ENCODE measurements around the gene ALX3. TPM values are rescaled to one million over a fixed set of nuclear protein-coding genes. Genes with fewer than 3 reads are reported as not detected.
"Not testable (repeated sequence)": the region's sequence is repeated elsewhere in the genome, so short reads cannot be mapped to it uniquely, and the experiment has no call there.

ALX3 gene
- polyA plus RNA-seq, 1 experiment, result 5.7 TPM

DNA sequence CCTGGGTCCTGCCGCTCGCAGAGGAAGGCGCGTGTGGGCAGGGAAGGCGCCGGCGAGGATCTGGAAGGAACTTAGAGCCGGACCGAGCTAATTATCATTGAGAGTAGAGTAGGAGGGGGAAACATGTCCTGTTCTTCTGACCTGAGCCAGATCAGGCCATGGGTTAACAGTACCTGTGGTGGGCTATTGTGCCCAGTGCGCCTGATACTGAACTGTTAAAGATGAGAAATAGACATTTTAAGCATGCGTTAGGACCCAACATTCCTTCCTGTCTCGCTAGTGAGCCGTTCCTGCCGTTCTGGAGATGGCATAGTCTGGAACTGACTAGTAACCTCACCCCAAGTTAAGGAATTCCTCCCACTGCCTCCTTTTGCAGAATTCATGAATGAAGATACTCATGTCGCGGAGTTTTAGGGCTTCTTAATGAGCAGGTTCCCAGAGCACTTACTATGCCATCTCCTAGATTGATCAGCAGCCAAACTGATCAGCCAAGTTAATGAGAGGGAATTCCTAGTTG, 35.2 kb downstream of the ALX3 start:
- ChIA-PET POLR2A (interaction anchor here (0.7 to 0.8 kb wide), 2 partner anchors 45 to 50 kb away, joined by 3 read pairs; no protein-coding TSS in a partner anchor), CTCF (interaction anchor here (1.2 to 9.7 kb wide), 9 partner anchors 10 to 395 kb away, joined by 3 to 98 read pairs (median 5); partner anchors contain the start of gene AHCYL1)
- TF ChIP-seq, protein P1, sequence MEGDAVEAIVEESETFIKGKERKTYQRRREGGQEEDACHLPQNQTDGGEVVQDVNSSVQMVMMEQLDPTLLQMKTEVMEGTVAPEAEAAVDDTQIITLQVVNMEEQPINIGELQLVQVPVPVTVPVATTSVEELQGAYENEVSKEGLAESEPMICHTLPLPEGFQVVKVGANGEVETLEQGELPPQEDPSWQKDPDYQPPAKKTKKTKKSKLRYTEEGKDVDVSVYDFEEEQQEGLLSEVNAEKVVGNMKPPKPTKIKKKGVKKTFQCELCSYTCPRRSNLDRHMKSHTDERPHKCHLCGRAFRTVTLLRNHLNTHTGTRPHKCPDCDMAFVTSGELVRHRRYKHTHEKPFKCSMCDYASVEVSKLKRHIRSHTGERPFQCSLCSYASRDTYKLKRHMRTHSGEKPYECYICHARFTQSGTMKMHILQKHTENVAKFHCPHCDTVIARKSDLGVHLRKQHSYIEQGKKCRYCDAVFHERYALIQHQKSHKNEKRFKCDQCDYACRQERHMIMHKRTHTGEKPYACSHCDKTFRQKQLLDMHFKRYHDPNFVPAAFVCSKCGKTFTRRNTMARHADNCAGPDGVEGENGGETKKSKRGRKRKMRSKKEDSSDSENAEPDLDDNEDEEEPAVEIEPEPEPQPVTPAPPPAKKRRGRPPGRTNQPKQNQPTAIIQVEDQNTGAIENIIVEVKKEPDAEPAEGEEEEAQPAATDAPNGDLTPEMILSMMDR (IDR thresholded peaks at IDR 0.05; ENCODE audit: insufficient read depth, low read depth, low read length), result no peak
- Histone ChIP-seq H3K27me3 (ENCODE audit: control insufficient read depth, insufficient read depth, low read length) (no peaks in the 10 kb centered on the region), H3K36me3 (ENCODE audit: control insufficient read depth, insufficient read depth, low read length) (peaks cover 15% of the 10 kb centered on the region), H3K4me3 (ENCODE audit: low read depth, low read length) (peak overlapping the region; percentile 79)
- no peak for DNase-seq (ENCODE audit: low read depth)

DNA sequence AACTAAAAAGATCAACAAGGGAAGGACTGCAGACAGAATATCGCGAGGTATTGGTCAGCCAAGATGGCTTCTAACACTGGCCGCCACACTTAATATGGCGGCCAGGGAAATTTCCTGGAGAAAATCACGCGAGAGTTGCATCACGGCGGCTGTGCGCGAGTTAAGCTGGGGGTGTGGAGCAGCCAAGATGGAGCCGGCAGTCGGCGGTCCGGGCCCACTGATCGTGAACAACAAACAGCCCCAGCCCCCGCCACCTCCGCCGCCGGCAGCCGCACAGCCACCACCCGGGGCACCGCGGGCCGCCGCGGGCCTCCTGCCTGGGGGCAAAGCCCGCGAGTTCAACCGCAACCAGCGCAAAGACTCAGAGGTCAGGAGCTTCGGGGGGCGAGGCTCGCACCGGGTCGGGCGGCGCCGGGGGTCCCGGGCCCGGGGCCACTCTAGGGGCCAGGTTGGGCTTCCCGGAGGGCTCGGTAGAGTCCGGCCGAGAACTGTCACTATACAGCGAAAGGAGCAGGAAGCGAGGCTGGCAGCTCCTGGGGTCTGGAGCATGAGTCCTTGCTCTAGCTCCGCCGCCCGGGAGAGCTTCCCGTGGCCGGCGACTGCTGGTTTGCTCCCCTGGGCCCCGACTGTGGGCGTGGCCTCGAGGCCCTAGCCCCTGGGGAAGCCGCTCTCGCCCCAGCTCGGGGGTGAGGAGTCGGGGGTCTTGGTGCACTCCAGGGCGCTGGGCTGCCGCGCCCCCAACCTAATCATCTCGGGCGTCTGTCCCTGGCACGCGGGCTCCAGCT, 35.8 kb downstream of the ALX3 start, which contains the start of gene STRIP1:
Gene STRIP1, plus strand, starts transcription at position 174 of the 785 bp plus-strand sequence. Its CDS starts 14 bp downstream, at position 188.
- H3K27me3 ChIP-seq (ENCODE audit: control insufficient read depth, insufficient read depth, low read length), result no peaks in the 10 kb centered on the region
- CTCF ChIA-PET, result interaction anchor here (0.8 to 9.7 kb wide), 12 partner anchors 10 to 461 kb away, joined by 3 to 98 read pairs (median 4); partner anchors contain the start of gene AHCYL1
- POLR2A ChIA-PET, result interaction anchor here (0.6 to 0.8 kb wide), 5 partner anchors 26 to 828 kb away, joined by 3 to 18 read pairs (median 3); partner anchors contain the start of gene AHCYL1
- peaks cover 15% of the 10 kb centered on the region for H3K36me3 ChIP-seq (ENCODE audit: control insufficient read depth, insufficient read depth, low read length)
- peak; percentile 87 for DNase-seq (ENCODE audit: low read depth)
- TF ChIP-seq, protein P1 (IDR thresholded peaks at IDR 0.05; ENCODE audit: insufficient read depth, low read depth, low read length), result no peak
- peak within 1 kb of the TSS; percentile 79 for H3K4me3 ChIP-seq (ENCODE audit: low read depth, low read length)

DNA sequence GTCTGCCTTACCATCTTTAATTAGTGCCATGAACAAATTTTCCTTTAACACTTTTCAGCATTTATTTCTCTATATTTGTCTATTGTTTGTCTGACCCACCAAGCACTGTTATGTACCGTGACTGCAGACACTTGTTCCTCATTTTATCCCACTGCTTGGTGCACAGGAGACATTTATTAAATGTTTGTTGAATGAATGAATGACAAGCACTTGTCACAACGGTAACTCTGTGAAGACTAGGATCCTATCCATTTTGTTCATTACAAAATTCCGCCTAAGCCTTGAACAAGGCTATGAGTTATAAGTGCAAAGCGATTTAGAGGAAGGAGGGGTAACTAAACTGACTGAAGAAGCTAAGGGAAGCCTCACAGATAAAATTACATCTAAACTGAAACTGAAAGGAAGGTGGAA, 36.4 kb downstream of the ALX3 start:
- Histone ChIP-seq H3K36me3 (ENCODE audit: control insufficient read depth, insufficient read depth, low read length) (peaks cover 9% of the 10 kb centered on the region), H3K4me3 (ENCODE audit: low read depth, low read length) (peak overlapping the region; percentile 0), H3K27me3 (ENCODE audit: control insufficient read depth, insufficient read depth, low read length) (no peaks in the 10 kb centered on the region)
- no peak for DNase-seq (ENCODE audit: low read depth)
- ChIA-PET POLR2A (interaction anchor here (0.7 kb wide), 1 partner anchor 49 kb away, joined by 4 read pairs; the partner anchor contains the start of gene AHCYL1), CTCF (interaction anchor here (0.8 to 9.7 kb wide), 12 partner anchors 11 to 462 kb away, joined by 3 to 98 read pairs (median 4); partner anchors contain the start of gene AHCYL1)
- TF ChIP-seq, protein P1 (IDR thresholded peaks at IDR 0.05; ENCODE audit: insufficient read depth, low read depth, low read length), result no peak

DNA sequence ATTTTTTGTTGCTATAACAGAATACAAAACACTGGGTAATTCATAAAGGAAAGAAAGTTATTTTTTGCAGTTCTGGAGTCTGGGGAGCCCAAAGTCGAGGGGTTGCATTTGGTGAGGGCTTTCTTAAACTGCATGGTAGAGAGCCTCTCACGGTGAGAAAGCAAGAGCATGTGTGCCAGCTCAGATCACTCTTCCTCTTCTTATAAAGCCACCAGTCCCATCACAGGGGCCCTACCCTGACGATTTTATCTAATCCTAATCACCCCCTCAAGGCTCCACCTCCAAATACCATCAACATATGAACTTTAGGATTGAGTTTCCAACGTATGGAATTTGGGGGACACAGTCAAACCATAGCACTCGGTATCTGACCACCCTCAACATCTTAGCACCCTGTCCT, 37.1 kb downstream of the ALX3 start:
- POLR2A ChIA-PET, result no interaction called here
- DNase-seq (ENCODE audit: low read depth), result no peak
- Histone ChIP-seq H3K4me3 (ENCODE audit: low read depth, low read length) (no peak overlapping the region), H3K27me3 (ENCODE audit: control insufficient read depth, insufficient read depth, low read length) (no peaks in the 10 kb centered on the region), H3K36me3 (ENCODE audit: control insufficient read depth, insufficient read depth, low read length) (peaks cover 4% of the 10 kb centered on the region)
- CTCF ChIA-PET, result interaction anchor here (1.1 to 1.8 kb wide), 2 partner anchors 73 to 279 kb away, joined by 3 to 5 read pairs; no protein-coding TSS in a partner anchor
- TF ChIP-seq, protein P1 (IDR thresholded peaks at IDR 0.05; ENCODE audit: insufficient read depth, low read depth, low read length), result no peak

DNA sequence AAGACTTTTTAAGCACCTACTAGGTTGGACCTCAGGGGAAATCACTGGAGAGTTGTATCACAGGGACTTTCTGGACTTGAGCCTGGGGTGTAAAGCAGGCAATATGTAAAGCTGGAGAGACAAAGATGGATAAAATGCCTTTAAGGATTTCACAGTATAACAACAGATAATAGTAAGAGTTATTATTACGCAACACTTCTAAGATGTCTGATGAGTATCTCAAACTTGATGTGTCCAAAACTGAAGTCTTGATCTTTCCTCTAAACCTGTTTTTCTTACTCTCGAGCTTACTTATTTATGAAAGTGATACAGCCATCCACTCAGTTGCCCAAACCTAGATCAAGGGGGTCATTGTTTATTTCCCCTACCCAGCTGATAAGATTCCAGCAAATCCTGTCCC, 38.1 kb downstream of the ALX3 start:
- H3K4me3 ChIP-seq (ENCODE audit: low read depth, low read length), result no peak overlapping the region
- ChIA-PET POLR2A (no interaction called here), CTCF (interaction anchor here (1.0 to 1.8 kb wide), 4 partner anchors 15 to 427 kb away, joined by 3 to 5 read pairs (median 4); no protein-coding TSS in a partner anchor)
- TF ChIP-seq, protein P1 (IDR thresholded peaks at IDR 0.05; ENCODE audit: insufficient read depth, low read depth, low read length), result no peak
- DNase-seq (ENCODE audit: low read depth), result no peak
- no peaks in the 10 kb centered on the region for H3K36me3 ChIP-seq (ENCODE audit: control insufficient read depth, insufficient read depth, low read length)
- H3K27me3 ChIP-seq (ENCODE audit: control insufficient read depth, insufficient read depth, low read length), result no peaks in the 10 kb centered on the region

DNA sequence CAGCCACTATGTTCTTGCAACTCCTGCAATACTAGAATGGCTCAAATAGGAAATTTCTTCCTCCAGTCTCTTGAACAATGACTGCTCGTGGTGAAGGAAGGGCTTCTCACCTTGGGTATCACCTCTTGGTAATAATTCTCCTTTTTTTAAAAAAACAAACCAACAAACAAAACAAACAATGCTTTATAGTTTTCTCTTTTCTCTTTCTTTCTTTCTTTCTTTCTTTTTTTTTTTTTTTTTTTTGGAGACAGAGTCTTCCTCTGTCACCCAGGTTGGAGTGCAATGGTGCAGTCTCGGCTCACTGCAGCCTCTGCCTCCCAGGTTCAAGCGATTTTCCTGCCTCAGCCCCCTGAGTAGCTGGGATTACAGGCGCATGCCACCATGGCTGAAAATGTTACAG, 39.8 kb downstream of the ALX3 start:
- H3K36me3 ChIP-seq (ENCODE audit: control insufficient read depth, insufficient read depth, low read length); H3K4me3 ChIP-seq (ENCODE audit: low read depth, low read length); POLR2A ChIA-PET; DNase-seq (ENCODE audit: low read depth); H3K27me3 ChIP-seq (ENCODE audit: control insufficient read depth, insufficient read depth, low read length): not testable (repeated sequence)
- CTCF ChIA-PET, result interaction anchor here (0.8 to 3.3 kb wide), 18 partner anchors 8 to 430 kb away, joined by 3 to 27 read pairs (median 6); partner anchors contain the start of gene UBL4B
